ENCODE measurements around the gene PFDN2.
"Not testable (repeated sequence)": the region's sequence is repeated elsewhere in the genome, so short reads cannot be mapped to it uniquely, and the experiment has no call there.

Gene PFDN2

GRCh38 chr1:161139766-161140165, 21.9 kb upstream of the PFDN2 start:
- DNase-seq (ENCODE audit: low read depth in 3 of 3): peak in 1 of 3 experiments; percentile 34

DNA sequence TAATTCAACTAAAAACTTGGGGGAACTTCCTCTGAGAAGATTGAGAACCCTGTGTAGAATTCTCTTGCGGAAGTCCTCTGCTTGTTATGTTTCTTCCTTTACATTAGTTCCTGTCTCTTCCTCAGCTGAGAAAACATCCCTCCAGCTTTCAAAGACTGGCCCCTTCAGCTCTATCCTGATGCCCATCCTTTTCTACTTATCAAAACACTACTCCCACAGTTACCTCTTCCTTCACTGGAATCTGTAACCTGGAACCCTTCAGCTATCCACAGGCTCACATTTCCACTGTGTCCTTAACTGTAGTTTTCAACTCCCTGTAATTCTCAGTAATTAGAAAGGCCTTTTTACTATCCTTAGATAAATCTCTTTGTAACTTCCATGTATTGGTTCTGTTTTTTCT, 20.6 kb upstream of the PFDN2 start:
- no peak for DNase-seq (ENCODE audit: low read depth in 3 of 3)

DNA sequence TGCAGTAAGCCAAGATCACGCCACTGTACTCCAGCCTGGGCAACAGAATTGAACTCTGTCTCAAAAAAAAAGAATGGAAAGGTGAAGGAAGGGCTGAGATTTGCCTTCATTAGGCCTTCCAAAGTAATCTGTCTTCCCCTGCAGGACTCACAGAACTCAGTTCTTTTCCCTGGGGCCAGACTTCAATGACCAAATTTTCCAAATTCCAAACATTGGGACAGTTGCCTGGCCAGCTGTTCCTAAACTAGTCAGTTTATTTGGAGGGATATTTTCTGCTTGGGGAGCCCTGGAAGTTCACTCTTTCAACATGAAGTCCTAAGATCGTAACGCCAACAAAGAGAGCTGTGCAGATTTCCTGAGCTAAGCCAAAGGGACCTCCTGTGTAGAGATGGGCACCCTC, 20.0 kb upstream of the PFDN2 start:
- DNase-seq (ENCODE audit: low read depth in 3 of 3): no peak

DNA sequence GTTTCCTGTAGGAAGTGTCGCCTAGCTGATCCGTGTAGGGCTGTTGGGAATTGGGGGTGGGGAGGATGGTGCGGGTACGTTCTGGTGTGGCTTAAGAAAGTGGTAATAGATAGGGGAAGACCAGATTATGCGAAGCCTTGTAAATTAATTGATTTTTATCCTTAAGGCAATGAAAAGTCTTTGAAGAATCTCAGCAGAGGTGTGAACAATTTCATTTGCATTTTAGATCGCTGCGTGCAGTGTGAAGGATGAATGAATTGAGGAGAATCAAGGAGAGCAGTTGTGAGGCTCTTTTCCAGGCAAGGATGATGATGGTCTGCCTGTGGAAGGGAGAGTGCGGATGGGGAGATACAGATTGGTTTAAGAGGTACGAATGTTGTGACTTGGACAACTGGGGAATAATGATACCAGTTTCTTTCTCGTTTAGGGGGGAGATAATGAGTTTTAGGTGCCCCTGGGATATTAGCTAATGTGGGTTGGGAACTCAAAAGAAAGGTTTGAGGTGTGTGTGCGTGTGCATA, 15.4 kb upstream of the PFDN2 start:
- no peak for DNase-seq (ENCODE audit: low read depth in 3 of 3)

DNA sequence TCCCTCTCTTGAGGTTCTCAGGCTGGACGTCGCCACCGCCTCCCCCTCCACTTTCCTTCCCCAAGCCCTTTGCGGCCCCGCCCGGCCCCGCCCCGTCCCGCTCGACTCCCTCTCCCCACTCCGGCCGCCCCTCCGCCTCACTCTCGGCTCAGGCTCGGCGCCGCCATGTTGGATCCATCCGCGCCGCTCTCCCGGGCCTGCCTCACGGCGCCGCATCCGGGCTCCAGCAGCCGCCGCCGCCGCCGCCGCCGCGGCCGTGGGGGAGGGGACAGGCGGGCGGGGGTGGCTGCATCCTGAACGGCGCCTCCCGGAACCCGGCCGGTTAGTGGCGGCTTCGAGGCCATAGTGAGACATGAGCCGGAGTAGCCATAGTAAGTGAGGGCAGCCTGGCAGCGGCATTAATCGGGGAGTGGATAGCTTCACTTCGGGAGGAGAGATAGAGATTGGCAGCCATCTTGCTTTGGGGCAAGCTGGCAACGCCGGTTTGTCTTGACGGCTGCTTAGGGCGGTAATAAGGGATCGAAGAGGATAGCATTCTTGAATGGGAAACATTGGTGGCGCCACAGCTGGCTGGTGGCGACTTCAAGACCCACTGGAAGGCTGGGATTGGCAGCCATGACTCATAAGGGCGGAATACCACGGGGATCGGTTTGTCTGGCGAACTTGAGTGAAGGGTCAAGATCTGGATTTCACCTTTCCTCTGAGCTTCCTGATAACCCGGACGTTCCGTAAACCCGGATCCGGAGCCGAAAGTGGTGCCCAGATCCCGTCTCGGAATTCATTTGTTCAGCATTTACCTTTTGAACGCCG, 14.8 kb upstream of the PFDN2 start, which contains the start of gene DEDD:
Gene DEDD (minus strand): TSS at position 258 of the 810 bp plus-strand sequence. CDS start 8,205 bp downstream, outside the sequence.
- DNase-seq (ENCODE audit: low read depth in 3 of 3): peak; percentile 80 to 87 (median 82)

GRCh38 chr1:161131523-161132409, 13.9 kb upstream of the PFDN2 start:
- DNase-seq (ENCODE audit: low read depth in 3 of 3): peak in 1 of 3 experiments; percentile 32

GRCh38 chr1:161130266-161130665, 12.4 kb upstream of the PFDN2 start:
- DNase-seq (ENCODE audit: low read depth in 3 of 3): no peak

DNA sequence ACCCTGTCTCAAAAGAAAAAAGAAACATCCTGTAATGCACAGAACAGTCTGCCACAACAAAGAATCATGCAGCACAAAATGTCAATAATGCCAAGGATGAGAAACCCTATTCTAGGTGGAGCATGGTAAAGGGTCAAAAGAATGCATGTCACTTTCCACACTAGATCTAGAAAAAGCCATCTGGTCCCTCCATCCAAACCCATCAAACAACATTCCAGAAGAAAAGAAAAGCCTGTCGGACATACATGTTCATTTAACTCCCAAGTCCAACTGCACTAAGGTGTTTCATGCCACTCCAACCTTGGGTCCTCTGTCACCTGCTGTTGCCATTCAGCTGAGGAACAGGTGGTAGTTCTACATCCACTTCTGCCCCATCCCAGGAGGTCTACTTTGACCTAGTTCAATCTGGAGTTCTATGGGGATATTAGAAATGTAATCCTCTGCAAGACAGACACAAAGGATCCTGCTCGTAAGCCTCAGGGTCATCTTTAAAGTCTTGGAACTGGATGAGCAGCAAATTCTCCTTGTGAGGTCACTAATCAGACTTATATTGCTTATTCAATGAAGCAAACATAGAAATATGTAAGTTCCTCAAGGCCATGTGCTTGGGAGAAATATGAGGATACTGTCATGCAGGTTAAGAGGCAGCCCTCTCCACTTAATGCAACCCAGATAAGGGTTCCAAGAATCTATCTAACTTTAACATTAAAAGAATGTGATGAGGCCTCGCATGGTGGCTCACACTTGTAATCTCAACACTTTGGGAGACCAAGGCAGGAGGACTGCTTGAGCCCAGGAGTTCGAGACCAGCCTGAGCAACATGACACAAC, 11.0 kb upstream of the PFDN2 start:
- DNase-seq (ENCODE audit: low read depth in 3 of 3): no peak

DNA sequence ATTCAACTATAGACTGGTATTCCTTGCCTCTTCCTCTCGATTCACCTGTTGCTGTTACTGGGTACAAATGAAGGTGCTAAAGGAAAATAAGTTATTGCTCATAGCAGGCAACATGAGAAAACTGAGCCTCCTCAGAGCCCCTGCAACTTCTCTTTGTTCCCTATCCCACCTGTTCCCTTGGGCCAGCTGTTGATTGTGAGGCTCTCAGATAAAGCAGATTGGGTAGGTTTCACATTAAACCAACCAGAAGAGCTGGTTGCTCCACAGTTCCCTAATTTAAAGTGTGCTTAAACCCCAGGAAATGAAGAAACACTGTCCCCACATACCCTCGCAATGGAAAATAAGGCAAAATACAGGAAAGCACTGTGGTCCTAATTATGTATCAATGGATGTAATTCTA, 9.8 kb upstream of the PFDN2 start:
- no peak for DNase-seq (ENCODE audit: low read depth in 3 of 3)

GRCh38 chr1:161122967-161123366, 5.1 kb upstream of the PFDN2 start:
- no peak for DNase-seq (ENCODE audit: low read depth in 3 of 3)

GRCh38 chr1:161121834-161122233, 4.0 kb upstream of the PFDN2 start:
- DNase-seq (ENCODE audit: low read depth in 3 of 3): no peak

DNA sequence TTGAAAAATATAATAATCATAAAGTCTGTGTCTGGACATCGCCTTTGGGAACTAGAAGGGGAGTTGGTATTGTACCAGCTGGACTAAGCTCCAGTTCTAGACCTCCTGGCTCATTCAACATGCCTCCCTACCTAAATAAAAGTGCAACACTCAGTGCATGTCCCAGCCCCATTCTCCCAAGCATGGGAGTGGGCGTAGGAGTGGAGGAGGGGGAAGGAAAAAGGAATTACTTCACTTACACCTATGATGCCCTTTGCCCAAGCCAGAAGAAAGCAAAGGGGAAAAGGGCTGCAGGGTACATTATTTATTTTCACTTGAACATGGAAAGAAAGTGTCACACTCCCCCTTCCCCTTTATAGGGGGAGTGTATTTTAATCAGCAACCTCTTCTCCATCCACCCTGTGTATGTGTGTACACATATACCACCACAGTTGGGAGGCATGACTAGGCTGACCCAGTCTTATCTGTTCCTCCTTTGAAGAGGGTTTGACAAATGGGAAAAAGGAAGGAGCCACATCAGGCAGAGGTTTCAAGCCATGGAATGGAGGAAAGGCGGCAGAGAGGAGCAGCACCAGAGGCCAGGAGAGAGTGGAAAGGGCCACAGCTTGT, 3.3 kb upstream of the PFDN2 start:
- DNase-seq (ENCODE audit: low read depth in 3 of 3): no peak

DNA sequence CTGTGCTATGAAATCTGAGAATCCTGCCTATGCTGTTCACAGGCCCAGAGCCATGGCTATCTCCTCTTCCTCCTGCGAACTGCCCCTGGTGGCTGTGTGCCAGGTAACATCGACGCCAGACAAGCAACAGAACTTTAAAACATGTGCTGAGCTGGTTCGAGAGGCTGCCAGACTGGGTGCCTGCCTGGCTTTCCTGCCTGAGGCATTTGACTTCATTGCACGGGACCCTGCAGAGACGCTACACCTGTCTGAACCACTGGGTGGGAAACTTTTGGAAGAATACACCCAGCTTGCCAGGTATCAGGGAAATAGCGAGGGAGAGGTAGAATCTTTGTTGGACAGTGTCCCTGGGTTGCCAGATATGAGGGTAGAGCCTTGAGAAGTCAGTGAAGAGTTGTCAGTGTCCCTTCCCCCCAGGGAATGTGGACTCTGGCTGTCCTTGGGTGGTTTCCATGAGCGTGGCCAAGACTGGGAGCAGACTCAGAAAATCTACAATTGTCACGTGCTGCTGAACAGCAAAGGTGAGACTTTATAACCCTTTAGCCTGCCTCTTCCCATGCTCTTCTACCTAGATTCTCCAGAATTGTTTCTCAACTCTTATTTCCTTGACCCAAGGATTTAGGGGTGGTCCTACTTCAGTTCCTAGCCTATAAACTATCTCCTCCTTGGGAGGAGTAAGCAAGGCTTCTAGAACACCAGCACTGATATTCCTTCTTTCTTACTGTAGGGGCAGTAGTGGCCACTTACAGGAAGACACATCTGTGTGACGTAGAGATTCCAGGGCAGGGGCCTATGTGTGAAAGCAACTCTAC, 1.5 kb upstream of the PFDN2 start:
- peak in 2 of 3 experiments; percentile 32 to 48 for DNase-seq (ENCODE audit: low read depth in 3 of 3)

DNA sequence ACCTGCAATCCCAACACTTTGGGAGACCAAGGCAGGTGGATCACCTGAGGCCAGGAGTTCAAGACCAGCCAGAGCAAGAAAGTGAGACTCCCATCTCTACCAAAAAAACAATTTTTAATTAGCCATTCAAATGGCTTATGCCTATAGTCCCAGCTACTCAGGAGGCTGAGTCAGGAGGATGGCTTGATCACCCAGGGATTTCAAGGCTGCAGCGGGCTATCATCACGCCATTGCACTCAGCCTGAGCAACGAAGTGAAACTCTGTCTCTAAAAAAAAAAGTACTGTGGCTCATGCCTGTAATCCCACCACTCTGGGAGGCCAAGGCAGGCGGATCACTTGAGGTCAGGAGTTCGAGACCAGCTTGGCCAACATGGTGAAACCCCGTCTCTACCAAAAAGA, 1.9 kb downstream of the PFDN2 start:
- not testable (repeated sequence) for DNase-seq (ENCODE audit: low read depth in 3 of 3)

- no peak for DNase-seq (ENCODE audit: low read depth in 3 of 3)
Observed at GRCh38 chr1:161115132-161115711, 2.6 kb downstream of the PFDN2 start.

DNA sequence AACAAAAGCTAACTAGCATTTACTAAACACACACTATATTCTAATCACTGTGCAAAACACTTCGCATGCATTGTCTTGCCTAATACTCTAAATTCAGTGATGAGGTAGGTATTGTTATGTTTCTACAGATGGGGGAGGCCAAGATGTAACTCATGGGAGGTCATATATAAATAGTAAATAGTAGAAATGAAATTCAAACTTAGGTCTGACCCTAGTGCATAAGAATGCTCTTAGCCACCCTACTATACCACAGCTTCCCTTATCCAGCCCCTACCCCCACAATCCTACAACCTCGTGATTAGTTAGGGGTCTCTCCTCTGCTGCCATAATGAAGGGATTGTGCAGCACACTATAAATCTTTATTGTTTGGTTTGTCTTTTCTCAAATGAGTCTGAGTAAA, 3.3 kb downstream of the PFDN2 start:
- DNase-seq (ENCODE audit: low read depth in 3 of 3): no peak

DNA sequence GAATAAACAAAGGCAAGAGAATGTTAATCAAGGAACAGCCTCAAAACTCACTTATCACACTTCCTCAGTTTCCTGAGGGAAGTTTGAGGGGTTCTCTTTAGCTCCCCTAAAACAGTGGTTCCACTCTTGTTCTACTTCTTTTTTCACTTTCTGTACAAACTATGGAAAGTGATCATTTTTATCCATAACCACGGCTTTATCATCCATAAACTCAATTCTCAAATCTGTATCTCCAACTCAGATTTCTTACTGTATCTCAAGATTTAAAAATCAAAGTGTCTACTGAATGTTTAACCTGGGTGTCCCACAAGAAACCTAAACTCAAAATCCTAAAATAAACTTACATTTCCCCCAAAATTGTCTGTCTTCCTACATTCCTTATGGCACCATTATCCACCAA, 3.9 kb downstream of the PFDN2 start:
- DNase-seq (ENCODE audit: low read depth in 3 of 3): no peak

DNA sequence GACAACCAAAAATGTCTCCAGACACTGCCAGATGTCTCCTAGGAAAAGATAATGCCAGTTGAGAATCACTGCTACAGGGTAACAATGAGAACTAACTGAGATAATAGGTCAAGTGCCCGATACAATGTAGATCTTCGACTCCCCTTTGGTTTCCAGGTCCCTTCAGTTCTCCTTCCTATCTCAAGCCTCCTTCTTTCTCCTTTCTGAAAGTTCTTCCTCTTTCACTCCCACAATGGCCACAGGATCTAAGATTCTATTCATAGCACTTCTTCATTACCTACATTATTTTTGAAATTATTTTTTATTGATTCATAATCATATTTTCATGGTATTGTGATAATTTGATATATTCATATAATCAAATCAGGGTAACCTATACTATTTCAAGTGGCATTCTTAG, 6.3 kb downstream of the PFDN2 start:
- DNase-seq (ENCODE audit: low read depth in 3 of 3): no peak

DNA sequence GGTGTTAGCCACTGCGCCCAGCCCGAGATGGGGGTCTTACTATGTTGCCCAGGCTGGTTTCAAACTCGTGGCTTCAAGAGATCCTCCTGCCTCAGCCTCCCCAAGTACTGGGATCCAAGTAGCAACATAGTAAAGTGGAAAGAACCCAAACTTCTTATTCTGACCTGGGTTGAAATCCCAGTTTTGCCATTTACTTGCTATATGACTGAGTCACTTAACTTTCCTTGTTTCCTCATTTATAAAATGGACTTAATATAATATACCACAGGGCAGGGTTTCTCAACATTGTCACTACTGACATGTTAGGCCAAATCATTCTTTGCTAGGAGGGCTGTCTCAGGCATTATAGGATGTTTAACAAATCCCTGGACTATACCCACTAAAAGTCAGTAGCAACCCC, 6.7 kb downstream of the PFDN2 start:
- no peak for DNase-seq (ENCODE audit: low read depth in 3 of 3)

- no peak for DNase-seq (ENCODE audit: low read depth in 3 of 3)
Observed at GRCh38 chr1:161106431-161106830, 11.4 kb downstream of the PFDN2 start.

Data from stimulated activated CD4-positive, alpha-beta T cell treated with anti-CD3 and anti-CD28 coated beads, TNF-alpha, amount 100 ng/mL, for 4 hours (primary cell).